ENCODE results near the gene TYW1. TPM values are rescaled to one million over a fixed set of nuclear protein-coding genes. Genes with fewer than 3 reads are reported as not detected.
"Not testable (repeated sequence)": the region's sequence is repeated elsewhere in the genome, so short reads cannot be mapped to it uniquely, and the experiment has no call there.

TYW1 gene
- total RNA-seq, 4 donors from 2014 or later, result 19.3 to 75.6 (median 38.6) TPM

GRCh38 chr7:67018940-67019339, 22.3 kb downstream of the TYW1 start:
- peaks cover 23 to 44% of the 10 kb centered on the region in 2 donors for H3K36me3 ChIP-seq
- intact Hi-C loops (cut with DNase I), result no loop called here
- DNase-seq, result no peak
- no peak overlapping the region for H3K4me3 ChIP-seq (replicated peaks in 1 of 3)
- H3K27me3 ChIP-seq, result no peaks in the 10 kb centered on the region
- H3K27ac ChIP-seq, result no peak overlapping the region
- H3K4me1 ChIP-seq, result no peaks in the 10 kb centered on the region
- no peaks in the 10 kb centered on the region for H3K9me3 ChIP-seq
- TF ChIP-seq, protein P1, sequence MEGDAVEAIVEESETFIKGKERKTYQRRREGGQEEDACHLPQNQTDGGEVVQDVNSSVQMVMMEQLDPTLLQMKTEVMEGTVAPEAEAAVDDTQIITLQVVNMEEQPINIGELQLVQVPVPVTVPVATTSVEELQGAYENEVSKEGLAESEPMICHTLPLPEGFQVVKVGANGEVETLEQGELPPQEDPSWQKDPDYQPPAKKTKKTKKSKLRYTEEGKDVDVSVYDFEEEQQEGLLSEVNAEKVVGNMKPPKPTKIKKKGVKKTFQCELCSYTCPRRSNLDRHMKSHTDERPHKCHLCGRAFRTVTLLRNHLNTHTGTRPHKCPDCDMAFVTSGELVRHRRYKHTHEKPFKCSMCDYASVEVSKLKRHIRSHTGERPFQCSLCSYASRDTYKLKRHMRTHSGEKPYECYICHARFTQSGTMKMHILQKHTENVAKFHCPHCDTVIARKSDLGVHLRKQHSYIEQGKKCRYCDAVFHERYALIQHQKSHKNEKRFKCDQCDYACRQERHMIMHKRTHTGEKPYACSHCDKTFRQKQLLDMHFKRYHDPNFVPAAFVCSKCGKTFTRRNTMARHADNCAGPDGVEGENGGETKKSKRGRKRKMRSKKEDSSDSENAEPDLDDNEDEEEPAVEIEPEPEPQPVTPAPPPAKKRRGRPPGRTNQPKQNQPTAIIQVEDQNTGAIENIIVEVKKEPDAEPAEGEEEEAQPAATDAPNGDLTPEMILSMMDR (IDR thresholded peaks at IDR 0.05), result no peak
- no peak for TF ChIP-seq POLR2A (IDR thresholded peaks at IDR 0.05)
- 78 to 79% methylated on average over 7 of the region's 7 CpGs for WGBS, 2 donors

- Histone ChIP-seq H3K27me3 (no peaks in the 10 kb centered on the region), H3K36me3 (peaks cover 23 to 36% of the 10 kb centered on the region in 2 donors), H3K9me3 (no peaks in the 10 kb centered on the region), H3K4me3 (replicated peaks in 1 of 3) (no peak overlapping the region), H3K4me1 (no peaks in the 10 kb centered on the region), H3K27ac (no peak overlapping the region)
- intact Hi-C loops (cut with DNase I), result no loop called here
- 70 to 81% methylated on average over 8 of the region's 8 CpGs for WGBS, 2 donors
- no peak for TF ChIP-seq POLR2A (IDR thresholded peaks at IDR 0.05)
- TF ChIP-seq, protein P1 (IDR thresholded peaks at IDR 0.05), result no peak
- DNase-seq, result no peak
Measured at GRCh38 chr7:67019562-67020390, 23.1 kb downstream of the TYW1 start.

GRCh38 chr7:67021260-67021659, 24.6 kb downstream of the TYW1 start:
- Histone ChIP-seq H3K4me1 (no peaks in the 10 kb centered on the region), H3K9me3 (no peaks in the 10 kb centered on the region), H3K27ac (no peak overlapping the region), H3K27me3 (no peaks in the 10 kb centered on the region), H3K4me3 (replicated peaks in 1 of 3) (no peak overlapping the region), H3K36me3 (peaks cover 23 to 32% of the 10 kb centered on the region in 2 donors)
- intact Hi-C loops (cut with DNase I), result no loop called here
- no peak for DNase-seq
- WGBS, 2 donors, result 86% methylated on average over 7 of the region's 7 CpGs
- TF ChIP-seq, protein P1 (IDR thresholded peaks at IDR 0.05), result no peak
- no peak for TF ChIP-seq POLR2A (IDR thresholded peaks at IDR 0.05)

GRCh38 chr7:67022511-67022910, 25.9 kb downstream of the TYW1 start:
- no peaks in the 10 kb centered on the region for H3K27me3 ChIP-seq
- 88 to 91% methylated on average over 3 of the region's 3 CpGs for WGBS, 2 donors
- no peaks in the 10 kb centered on the region for H3K9me3 ChIP-seq
- H3K36me3 ChIP-seq, result peaks cover 22 to 32% of the 10 kb centered on the region in 2 donors
- H3K27ac ChIP-seq, result no peak overlapping the region
- intact Hi-C loops (cut with DNase I), result no loop called here
- TF ChIP-seq, protein P1 (IDR thresholded peaks at IDR 0.05), result no peak
- TF ChIP-seq POLR2A (IDR thresholded peaks at IDR 0.05), result no peak
- H3K4me1 ChIP-seq, result no peaks in the 10 kb centered on the region
- no peak for DNase-seq
- H3K4me3 ChIP-seq (replicated peaks in 1 of 3), result no peak overlapping the region

DNA sequence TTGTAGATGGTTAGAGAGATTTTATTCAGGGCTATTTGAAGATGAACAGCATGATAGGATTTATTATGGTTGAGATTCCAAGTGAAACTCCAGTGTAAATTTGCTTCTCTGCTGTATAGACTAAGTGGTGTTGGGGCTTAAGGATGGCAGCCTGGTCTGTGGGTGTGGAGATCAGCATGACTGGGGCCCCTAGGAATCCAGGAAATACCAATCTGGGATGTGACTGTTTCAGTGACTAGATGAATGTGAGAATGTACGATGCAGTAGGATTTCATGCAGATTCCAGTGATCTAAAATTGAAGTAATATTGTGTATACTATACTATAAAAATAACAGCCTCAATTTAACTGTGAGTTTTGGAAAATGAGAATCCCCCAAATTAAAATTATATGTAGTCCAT, 28.8 kb downstream of the TYW1 start:
- intact Hi-C loops (cut with DNase I); DNase-seq; H3K27me3 ChIP-seq; H3K27ac ChIP-seq; H3K4me1 ChIP-seq; H3K4me3 ChIP-seq (replicated peaks in 1 of 3); H3K9me3 ChIP-seq: not testable (repeated sequence)
- 87 to 97% methylated on average over 1 of the region's 1 CpG for WGBS, 2 donors
- H3K36me3 ChIP-seq, result peaks cover 0 to 12% of the 10 kb centered on the region in 2 donors

DNA sequence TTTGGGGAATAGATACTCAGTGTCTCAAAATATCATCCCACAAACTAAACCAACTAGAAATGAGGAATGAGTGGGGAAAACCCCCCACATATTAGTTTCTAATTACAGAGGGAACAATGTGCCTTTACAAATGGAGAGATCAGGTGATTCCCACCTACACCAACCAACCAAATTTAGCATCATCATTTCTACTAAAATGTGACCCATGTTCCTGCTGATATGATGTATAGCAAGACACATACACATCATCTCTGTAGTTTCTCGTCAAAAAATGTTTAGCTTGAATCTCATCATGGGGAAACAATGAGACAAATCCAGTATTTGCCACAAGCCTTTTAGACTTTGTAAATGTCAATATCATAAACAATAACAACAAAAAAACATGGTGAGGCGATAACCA, 35.1 kb downstream of the TYW1 start:
- H3K4me3 ChIP-seq (replicated peaks in 1 of 3); H3K36me3 ChIP-seq; H3K4me1 ChIP-seq; H3K27me3 ChIP-seq; intact Hi-C loops (cut with DNase I); H3K27ac ChIP-seq; DNase-seq; H3K9me3 ChIP-seq: not testable (repeated sequence)
- 89 to 93% methylated on average over 2 of the region's 2 CpGs for WGBS, 2 donors
